Measurements from ENCODE around the gene MAPRE2.

GRCh38 chr18:35104391-35105051 is 63.3 kb downstream of the MAPRE2 start:
- TF ChIP-seq, protein P1, sequence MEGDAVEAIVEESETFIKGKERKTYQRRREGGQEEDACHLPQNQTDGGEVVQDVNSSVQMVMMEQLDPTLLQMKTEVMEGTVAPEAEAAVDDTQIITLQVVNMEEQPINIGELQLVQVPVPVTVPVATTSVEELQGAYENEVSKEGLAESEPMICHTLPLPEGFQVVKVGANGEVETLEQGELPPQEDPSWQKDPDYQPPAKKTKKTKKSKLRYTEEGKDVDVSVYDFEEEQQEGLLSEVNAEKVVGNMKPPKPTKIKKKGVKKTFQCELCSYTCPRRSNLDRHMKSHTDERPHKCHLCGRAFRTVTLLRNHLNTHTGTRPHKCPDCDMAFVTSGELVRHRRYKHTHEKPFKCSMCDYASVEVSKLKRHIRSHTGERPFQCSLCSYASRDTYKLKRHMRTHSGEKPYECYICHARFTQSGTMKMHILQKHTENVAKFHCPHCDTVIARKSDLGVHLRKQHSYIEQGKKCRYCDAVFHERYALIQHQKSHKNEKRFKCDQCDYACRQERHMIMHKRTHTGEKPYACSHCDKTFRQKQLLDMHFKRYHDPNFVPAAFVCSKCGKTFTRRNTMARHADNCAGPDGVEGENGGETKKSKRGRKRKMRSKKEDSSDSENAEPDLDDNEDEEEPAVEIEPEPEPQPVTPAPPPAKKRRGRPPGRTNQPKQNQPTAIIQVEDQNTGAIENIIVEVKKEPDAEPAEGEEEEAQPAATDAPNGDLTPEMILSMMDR (IDR thresholded peaks at IDR 0.05), result no peak
- no peak for TF ChIP-seq POLR2A (IDR thresholded peaks at IDR 0.05)

Measured in adrenal gland (tissue), 5 donors.